ENCODE measurements around the gene CYP2D6. TPM values are rescaled to one million over a fixed set of nuclear protein-coding genes. Genes with fewer than 3 reads are reported as not detected.

The CYP2D6 gene
- total and polyA plus RNA-seq, 2 of the 8 experiments (the other 6 are each of a cell fraction or from before 2014, with no cell fraction given) = 0.93 to 1.7 TPM

- Histone ChIP-seq H3K27me3 (replicated peaks in 1 of 4; ENCODE audit: control insufficient read depth in 3 of 4, extremely low read depth in 1 of 4, insufficient read depth in 3 of 4, low read length in 3 of 4) (no peaks in the 10 kb centered on the region), H3K23me2 (ENCODE audit: low read depth, low read length) (no peaks in the 10 kb centered on the region), H3K4me2 (ENCODE audit: insufficient read depth in 1 of 2, low read depth in 2 of 2, low read length in 2 of 2) (no peak overlapping the region), H4K20me1 (replicated peaks in 1 of 2; ENCODE audit: control insufficient read depth in 1 of 2, insufficient read depth in 2 of 2, low read length in 2 of 2) (peaks cover 10 to 15% of the 10 kb centered on the region in 2 experiments), H3K79me1 (ENCODE audit: low read depth, low read length) (peaks cover 10% of the 10 kb centered on the region; the same call in 1 of the 2 replicates), H4K91ac (replicated peaks; ENCODE audit: insufficient read length, low read length) (no peak overlapping the region), H3K9me3 (ENCODE audit: insufficient read depth in 2 of 2, low read depth in 1 of 2, low read length in 1 of 2) (no peaks in the 10 kb centered on the region), H3K36me3 (ENCODE audit: control insufficient read depth in 2 of 4, insufficient read depth in 4 of 4, low read length in 3 of 4) (peaks cover 0 to 4% (median 0%) of the 10 kb centered on the region in 4 experiments; a peak in 1 of 8 replicates), H3K18ac (ENCODE audit: extremely low read depth, low read length) (no peak overlapping the region), H3K79me2 (ENCODE audit: control insufficient read depth in 1 of 2, insufficient read depth in 2 of 2, low read length in 2 of 2) (peaks cover 0 to 17% of the 10 kb centered on the region in 2 experiments; a peak in 2 of 4 replicates), H3K23ac (ENCODE audit: insufficient read length) (no peak overlapping the region), H3K4ac (replicated peaks; ENCODE audit: insufficient read length, low read depth, low read length) (no peak overlapping the region), H2AFZ (ENCODE audit: low read length) (no peak overlapping the region), H4K8ac (ENCODE audit: extremely low read depth, insufficient read depth, low read length) (no peak overlapping the region), H2BK15ac (ENCODE audit: low read length) (no peak overlapping the region), H3K4me1 (replicated peaks in 1 of 4; ENCODE audit: control insufficient read depth in 3 of 4, insufficient read depth in 4 of 4, low read length in 3 of 4) (peaks cover 0 to 5% (median 1%) of the 10 kb centered on the region in 4 experiments; a peak in 3 of 7 replicates), H2BK12ac (ENCODE audit: low read depth, low read length) (no peak overlapping the region), H2AK5ac (ENCODE audit: low read depth, low read length) (no peak overlapping the region), H3K56ac (replicated peaks; ENCODE audit: insufficient read length, low read depth, low read length) (no peak overlapping the region), H3K27ac (ENCODE audit: low read depth, low read length) (no peak overlapping the region), H3K14ac (ENCODE audit: insufficient read length) (no peak overlapping the region), H3K4me3 (ENCODE audit: extremely low read depth in 1 of 4, insufficient read depth in 2 of 4, low read depth in 3 of 4, low read length in 4 of 4) (no peak overlapping the region), H3K9ac (replicated peaks in 1 of 4; ENCODE audit: extremely low read depth in 1 of 4, low read depth in 3 of 4, low read length in 3 of 4) (no peak overlapping the region), H2BK20ac (ENCODE audit: low read length) (no peak overlapping the region), H2BK5ac (ENCODE audit: low read depth, low read length) (no peak overlapping the region), H4K5ac (ENCODE audit: insufficient read length, low read depth, low read length) (no peak overlapping the region), H2BK120ac (replicated peaks; ENCODE audit: low read depth, low read length) (no peak overlapping the region)
- WGBS, 2 experiments (ENCODE audit: extremely low coverage in 1 of 2, insufficient coverage in 1 of 2, insufficient read length in 1 of 2, insufficient replicate concordance in 2 of 2, low coverage in 1 of 2, low lambda C conversion rate in 2 of 2, missing lambda C conversion rate in 1 of 2) = 93% methylated on average over 6 of the region's 6 CpGs; no CpG with 5 or more reads in 1 of the 2 experiments
- ChIA-PET POLR2A (ENCODE audit: partially characterized antibody) (interaction anchor here (0.6 to 2.2 kb wide), 3 partner anchors 11 to 386 kb away, joined by 3 to 4 read pairs (median 3); no protein-coding TSS in a partner anchor), CTCF (ENCODE audit: partially characterized antibody) (interaction anchor here (0.6 to 1.6 kb wide), 12 partner anchors 19 to 300 kb away, joined by 3 to 6 read pairs (median 4); no protein-coding TSS in a partner anchor)
- FAIRE-seq (no peak), DNase-seq (ENCODE audit: low read depth in 1 of 2, low spot score in 2 of 2) (no peak)
- TF ChIP-seq BRCA1 (IDR thresholded peaks at IDR 0.05; ENCODE audit: low read depth, low read length) (no peak), POLR2A (IDR thresholded peaks at IDR 0.05; ENCODE audit: control extremely low read depth in 1 of 2, low read depth in 2 of 2, low read length in 2 of 2) (no peak), HDAC2 (IDR thresholded peaks at IDR 0.05; ENCODE audit: borderline replicate concordance in 1 of 2, low read depth in 2 of 2, low read length in 2 of 2) (no peak), SIX5 (IDR thresholded peaks at IDR 0.05; ENCODE audit: low read depth, low read length) (no peak), KDM1A (IDR thresholded peaks at IDR 0.05; ENCODE audit: borderline replicate concordance, low read length) (no peak)
Observed at GRCh38 chr22:42173183-42173926, 42.7 kb upstream of the CYP2D6 start.

All from H1 (cell line).